Measurements from ENCODE around the gene KHDC4. TPM values are rescaled to one million over a fixed set of nuclear protein-coding genes. Genes with fewer than 3 reads are reported as not detected.

The KHDC4 gene
- total and polyA plus RNA-seq, 10 of the 15 experiments (the other 5 are each of a cell fraction or from before 2014, with no cell fraction given): 11.7 to 109 (median 41.9) TPM

GRCh38 chr1:155888481-155888880, 45.7 kb downstream of the KHDC4 start (continued):
- no peak for TF ChIP-seq RB1 (IDR thresholded peaks at IDR 0.05; ENCODE audit: borderline replicate concordance)
- TF ChIP-seq MTA2 (IDR thresholded peaks at IDR 0.05; ENCODE audit: low read depth): no peak
- TF ChIP-seq CBX5 (IDR thresholded peaks at IDR 0.05; ENCODE audit: low read depth): no peak
- TF ChIP-seq JUNB (IDR thresholded peaks at IDR 0.05): no peak
- no peak for TF ChIP-seq SMAD5 (IDR thresholded peaks at IDR 0.05; ENCODE audit: low read depth)
- TF ChIP-seq CBX3 (IDR thresholded peaks at IDR 0.05; ENCODE audit: borderline replicate concordance, low read depth): no peak
- no peak for TF ChIP-seq ATF7 (IDR thresholded peaks at IDR 0.05; ENCODE audit: low read depth)

DNA sequence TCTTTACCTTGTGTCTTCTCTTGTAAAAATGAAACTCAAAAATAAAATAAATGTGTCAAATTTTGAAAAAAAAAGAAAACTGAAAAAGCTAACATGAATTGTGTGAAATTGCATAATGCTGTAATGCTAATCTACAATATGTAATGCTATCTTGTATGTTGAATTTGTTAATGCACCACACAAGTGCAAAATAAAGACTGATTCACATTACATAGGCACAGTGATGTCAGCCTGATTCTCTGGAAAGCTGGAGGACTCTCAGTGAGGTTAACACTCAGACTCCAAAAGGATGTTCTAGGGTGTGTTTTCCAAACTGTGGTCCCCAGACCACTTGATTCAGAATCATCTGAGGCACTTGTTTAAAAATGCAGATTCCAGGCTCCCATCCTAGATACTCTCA, 49.2 kb downstream of the KHDC4 start:
- no peaks in the 10 kb centered on the region for H3K9me3 ChIP-seq (replicated peaks; ENCODE audit: control insufficient read depth, insufficient read depth, low read length)
- FAIRE-seq: no peak
- BruUV-seq (replicated peaks): no TSS peak

More for the DNA sequence above, 49.2 kb downstream of the KHDC4 start:
- in situ Hi-C loops (cut with MboI): no loop called here
- Histone ChIP-seq H3K4me1 (ENCODE audit: control insufficient read depth, insufficient read depth, low read length) (peaks cover 7% of the 10 kb centered on the region), H3K27ac (ENCODE audit: control insufficient read depth, insufficient read depth) (no peak overlapping the region), H3K9ac (ENCODE audit: control insufficient read depth, insufficient read depth, low read length) (no peak overlapping the region), H3K36me3 (ENCODE audit: control insufficient read depth in 2 of 2, insufficient read depth in 2 of 2, low read length in 1 of 2) (no peaks in the 10 kb centered on the region; a peak in 2 of 4 replicates), H3K4me3 (no peak overlapping the region), H3K27me3 (replicated peaks in 1 of 2; ENCODE audit: control insufficient read depth in 2 of 2, insufficient read depth in 2 of 2, low read length in 1 of 2) (no peaks in the 10 kb centered on the region), H3K79me2 (ENCODE audit: control insufficient read depth, insufficient read depth, low read length) (no peaks in the 10 kb centered on the region), H3K4me2 (ENCODE audit: control insufficient read depth, insufficient read depth) (no peak overlapping the region), H4K20me1 (ENCODE audit: control insufficient read depth, insufficient read depth) (no peaks in the 10 kb centered on the region), H2AFZ (ENCODE audit: control insufficient read depth, low read depth, low read length) (no peak overlapping the region)
- no peak for ATAC-seq
- intact Hi-C loops (cut with micrococcal nuclease; ENCODE audit: unreplicated experiment): no loop called here
- DNase-seq (ENCODE audit: low read depth, low spot score): no peak
- ChIA-PET RAD21 (ENCODE audit: unreplicated experiment) (no interaction called here), SMC1A (ENCODE audit: uncharacterized antibody, unreplicated experiment) (interaction anchor here (0.6 to 3.9 kb wide), 5 partner anchors 9 to 104 kb away, joined by 3 to 29 read pairs (median 3); partner anchors contain the start of genes GON4L and SYT11), CTCF (no interaction called here), POLR2A (interaction anchor here (0.5 to 3.1 kb wide), 5 partner anchors 9 to 330 kb away, joined by 3 to 22 read pairs (median 5); partner anchors contain the start of genes GON4L and SYT11)
- TF ChIP-seq SREBF2 (IDR thresholded peaks at IDR 0.05; ENCODE audit: low read length) (no peak), GATAD2B (conservative IDR thresholded peaks at IDR 0.05; ENCODE audit: low read depth) (no peak), CEBPB (IDR thresholded peaks at IDR 0.05; ENCODE audit: borderline replicate concordance in 1 of 2, low read depth in 2 of 2, low read length in 2 of 2) (no peak), MTA3 (IDR thresholded peaks at IDR 0.05; ENCODE audit: borderline replicate concordance, low read length) (no peak), NFIC (IDR thresholded peaks at IDR 0.05; ENCODE audit: low read depth, low read length) (no peak), TBL1XR1 (IDR thresholded peaks at IDR 0.05; ENCODE audit: low read depth, low read length) (no peak), SIX5 (IDR thresholded peaks at IDR 0.05; ENCODE audit: low read depth, low read length, severe bottlenecking) (no peak), ZZZ3 (IDR thresholded peaks at IDR 0.05; ENCODE audit: control insufficient read depth, insufficient read length, low read depth) (no peak), ATF7 (IDR thresholded peaks at IDR 0.05; ENCODE audit: low read depth) (no peak), PAX8 (IDR thresholded peaks at IDR 0.05) (no peak), SMC3 (IDR thresholded peaks at IDR 0.05; ENCODE audit: borderline replicate concordance, low read length) (no peak), NR2C1 (IDR thresholded peaks at IDR 0.05) (no peak), ZNF207 (IDR thresholded peaks at IDR 0.05; ENCODE audit: borderline replicate concordance) (no peak)
- TF ChIP-seq, protein P1, sequence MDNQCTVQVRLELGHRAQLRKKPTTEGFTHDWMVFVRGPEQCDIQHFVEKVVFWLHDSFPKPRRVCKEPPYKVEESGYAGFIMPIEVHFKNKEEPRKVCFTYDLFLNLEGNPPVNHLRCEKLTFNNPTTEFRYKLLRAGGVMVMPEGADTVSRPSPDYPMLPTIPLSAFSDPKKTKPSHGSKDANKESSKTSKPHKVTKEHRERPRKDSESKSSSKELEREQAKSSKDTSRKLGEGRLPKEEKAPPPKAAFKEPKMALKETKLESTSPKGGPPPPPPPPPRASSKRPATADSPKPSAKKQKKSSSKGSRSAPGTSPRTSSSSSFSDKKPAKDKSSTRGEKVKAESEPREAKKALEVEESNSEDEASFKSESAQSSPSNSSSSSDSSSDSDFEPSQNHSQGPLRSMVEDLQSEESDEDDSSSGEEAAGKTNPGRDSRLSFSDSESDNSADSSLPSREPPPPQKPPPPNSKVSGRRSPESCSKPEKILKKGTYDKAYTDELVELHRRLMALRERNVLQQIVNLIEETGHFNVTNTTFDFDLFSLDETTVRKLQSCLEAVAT (IDR thresholded peaks at IDR 0.05): no peak
- TF ChIP-seq, protein P2, sequence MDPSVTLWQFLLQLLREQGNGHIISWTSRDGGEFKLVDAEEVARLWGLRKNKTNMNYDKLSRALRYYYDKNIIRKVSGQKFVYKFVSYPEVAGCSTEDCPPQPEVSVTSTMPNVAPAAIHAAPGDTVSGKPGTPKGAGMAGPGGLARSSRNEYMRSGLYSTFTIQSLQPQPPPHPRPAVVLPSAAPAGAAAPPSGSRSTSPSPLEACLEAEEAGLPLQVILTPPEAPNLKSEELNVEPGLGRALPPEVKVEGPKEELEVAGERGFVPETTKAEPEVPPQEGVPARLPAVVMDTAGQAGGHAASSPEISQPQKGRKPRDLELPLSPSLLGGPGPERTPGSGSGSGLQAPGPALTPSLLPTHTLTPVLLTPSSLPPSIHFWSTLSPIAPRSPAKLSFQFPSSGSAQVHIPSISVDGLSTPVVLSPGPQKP (IDR thresholded peaks at IDR 0.05; ENCODE audit: low read depth, low read length): no peak
